ENCODE data around the gene ARHGEF4.

DNA sequence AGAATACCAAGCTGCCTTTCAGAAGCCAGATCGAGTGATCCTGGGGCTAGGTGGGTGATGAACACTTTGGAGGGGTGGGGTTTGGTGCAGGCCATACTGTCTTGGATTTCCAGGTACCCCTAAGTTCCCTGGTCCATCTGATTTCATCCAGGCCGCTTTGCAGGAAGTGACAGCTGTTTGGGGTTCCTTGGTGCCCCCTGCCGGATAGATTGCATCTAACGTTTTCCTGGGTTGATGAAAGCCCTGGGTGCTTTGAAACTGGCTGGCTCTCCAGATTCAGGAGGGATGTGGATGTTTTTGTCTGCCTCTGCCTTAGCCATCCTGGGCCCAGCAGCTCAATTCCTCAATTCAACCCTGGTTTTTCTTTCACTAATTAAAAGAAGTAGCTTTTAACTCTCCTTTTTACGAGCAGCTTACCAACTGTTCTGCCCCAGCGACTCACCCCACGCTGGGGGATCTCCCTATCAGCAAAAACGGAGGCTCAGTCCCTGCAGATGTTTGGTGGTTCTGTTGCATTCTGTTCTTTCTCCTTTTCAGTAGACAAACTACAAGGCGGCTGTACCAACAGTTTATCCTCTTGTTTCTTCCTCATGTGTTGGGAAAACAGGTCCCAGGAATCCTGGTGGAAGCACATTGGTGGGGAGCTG is 37.1 kb downstream of the ARHGEF4 start:
- TF ChIP-seq, protein P1, sequence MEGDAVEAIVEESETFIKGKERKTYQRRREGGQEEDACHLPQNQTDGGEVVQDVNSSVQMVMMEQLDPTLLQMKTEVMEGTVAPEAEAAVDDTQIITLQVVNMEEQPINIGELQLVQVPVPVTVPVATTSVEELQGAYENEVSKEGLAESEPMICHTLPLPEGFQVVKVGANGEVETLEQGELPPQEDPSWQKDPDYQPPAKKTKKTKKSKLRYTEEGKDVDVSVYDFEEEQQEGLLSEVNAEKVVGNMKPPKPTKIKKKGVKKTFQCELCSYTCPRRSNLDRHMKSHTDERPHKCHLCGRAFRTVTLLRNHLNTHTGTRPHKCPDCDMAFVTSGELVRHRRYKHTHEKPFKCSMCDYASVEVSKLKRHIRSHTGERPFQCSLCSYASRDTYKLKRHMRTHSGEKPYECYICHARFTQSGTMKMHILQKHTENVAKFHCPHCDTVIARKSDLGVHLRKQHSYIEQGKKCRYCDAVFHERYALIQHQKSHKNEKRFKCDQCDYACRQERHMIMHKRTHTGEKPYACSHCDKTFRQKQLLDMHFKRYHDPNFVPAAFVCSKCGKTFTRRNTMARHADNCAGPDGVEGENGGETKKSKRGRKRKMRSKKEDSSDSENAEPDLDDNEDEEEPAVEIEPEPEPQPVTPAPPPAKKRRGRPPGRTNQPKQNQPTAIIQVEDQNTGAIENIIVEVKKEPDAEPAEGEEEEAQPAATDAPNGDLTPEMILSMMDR (IDR thresholded peaks at IDR 0.05 in 2 of 3, conservative IDR thresholded peaks at IDR 0.05 in 1 of 3; ENCODE audit: borderline replicate concordance in 1 of 3, insufficient read depth in 1 of 3, low read depth in 2 of 3, low read length in 2 of 3), result peak; percentile 67 to 89 (median 75)
- TF ChIP-seq, protein P2, sequence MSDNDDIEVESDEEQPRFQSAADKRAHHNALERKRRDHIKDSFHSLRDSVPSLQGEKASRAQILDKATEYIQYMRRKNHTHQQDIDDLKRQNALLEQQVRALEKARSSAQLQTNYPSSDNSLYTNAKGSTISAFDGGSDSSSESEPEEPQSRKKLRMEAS (IDR thresholded peaks at IDR 0.05), result no peak
- TF ChIP-seq, protein P3, sequence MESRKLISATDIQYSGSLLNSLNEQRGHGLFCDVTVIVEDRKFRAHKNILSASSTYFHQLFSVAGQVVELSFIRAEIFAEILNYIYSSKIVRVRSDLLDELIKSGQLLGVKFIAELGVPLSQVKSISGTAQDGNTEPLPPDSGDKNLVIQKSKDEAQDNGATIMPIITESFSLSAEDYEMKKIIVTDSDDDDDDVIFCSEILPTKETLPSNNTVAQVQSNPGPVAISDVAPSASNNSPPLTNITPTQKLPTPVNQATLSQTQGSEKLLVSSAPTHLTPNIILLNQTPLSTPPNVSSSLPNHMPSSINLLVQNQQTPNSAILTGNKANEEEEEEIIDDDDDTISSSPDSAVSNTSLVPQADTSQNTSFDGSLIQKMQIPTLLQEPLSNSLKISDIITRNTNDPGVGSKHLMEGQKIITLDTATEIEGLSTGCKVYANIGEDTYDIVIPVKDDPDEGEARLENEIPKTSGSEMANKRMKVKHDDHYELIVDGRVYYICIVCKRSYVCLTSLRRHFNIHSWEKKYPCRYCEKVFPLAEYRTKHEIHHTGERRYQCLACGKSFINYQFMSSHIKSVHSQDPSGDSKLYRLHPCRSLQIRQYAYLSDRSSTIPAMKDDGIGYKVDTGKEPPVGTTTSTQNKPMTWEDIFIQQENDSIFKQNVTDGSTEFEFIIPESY (IDR thresholded peaks at IDR 0.05; ENCODE audit: extremely low read depth, insufficient replicate concordance, low read length), result no peak
- no peak for TF ChIP-seq EZH2 (IDR thresholded peaks at IDR 0.05)
- TF ChIP-seq, protein P4, sequence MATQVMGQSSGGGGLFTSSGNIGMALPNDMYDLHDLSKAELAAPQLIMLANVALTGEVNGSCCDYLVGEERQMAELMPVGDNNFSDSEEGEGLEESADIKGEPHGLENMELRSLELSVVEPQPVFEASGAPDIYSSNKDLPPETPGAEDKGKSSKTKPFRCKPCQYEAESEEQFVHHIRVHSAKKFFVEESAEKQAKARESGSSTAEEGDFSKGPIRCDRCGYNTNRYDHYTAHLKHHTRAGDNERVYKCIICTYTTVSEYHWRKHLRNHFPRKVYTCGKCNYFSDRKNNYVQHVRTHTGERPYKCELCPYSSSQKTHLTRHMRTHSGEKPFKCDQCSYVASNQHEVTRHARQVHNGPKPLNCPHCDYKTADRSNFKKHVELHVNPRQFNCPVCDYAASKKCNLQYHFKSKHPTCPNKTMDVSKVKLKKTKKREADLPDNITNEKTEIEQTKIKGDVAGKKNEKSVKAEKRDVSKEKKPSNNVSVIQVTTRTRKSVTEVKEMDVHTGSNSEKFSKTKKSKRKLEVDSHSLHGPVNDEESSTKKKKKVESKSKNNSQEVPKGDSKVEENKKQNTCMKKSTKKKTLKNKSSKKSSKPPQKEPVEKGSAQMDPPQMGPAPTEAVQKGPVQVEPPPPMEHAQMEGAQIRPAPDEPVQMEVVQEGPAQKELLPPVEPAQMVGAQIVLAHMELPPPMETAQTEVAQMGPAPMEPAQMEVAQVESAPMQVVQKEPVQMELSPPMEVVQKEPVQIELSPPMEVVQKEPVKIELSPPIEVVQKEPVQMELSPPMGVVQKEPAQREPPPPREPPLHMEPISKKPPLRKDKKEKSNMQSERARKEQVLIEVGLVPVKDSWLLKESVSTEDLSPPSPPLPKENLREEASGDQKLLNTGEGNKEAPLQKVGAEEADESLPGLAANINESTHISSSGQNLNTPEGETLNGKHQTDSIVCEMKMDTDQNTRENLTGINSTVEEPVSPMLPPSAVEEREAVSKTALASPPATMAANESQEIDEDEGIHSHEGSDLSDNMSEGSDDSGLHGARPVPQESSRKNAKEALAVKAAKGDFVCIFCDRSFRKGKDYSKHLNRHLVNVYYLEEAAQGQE (IDR thresholded peaks at IDR 0.05; ENCODE audit: low read depth), result no peak
- no peak for TF ChIP-seq POLR2A (IDR thresholded peaks at IDR 0.05; ENCODE audit: borderline replicate concordance, extremely low read depth, insufficient read depth, insufficient read length)
- TF ChIP-seq, protein P5, sequence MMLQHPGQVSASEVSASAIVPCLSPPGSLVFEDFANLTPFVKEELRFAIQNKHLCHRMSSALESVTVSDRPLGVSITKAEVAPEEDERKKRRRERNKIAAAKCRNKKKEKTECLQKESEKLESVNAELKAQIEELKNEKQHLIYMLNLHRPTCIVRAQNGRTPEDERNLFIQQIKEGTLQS (IDR thresholded peaks at IDR 0.05), result no peak
- no peak for TF ChIP-seq SP1 (IDR thresholded peaks at IDR 0.05; ENCODE audit: low read depth)

Data from HCT116 (cell line).